Thyroid gland (tissue), 4 donors: ENCODE results near the gene HHAT.

Experiments used
- CTCF ChIP-seq, 6 experiments: fragments of 200-600 bp in 3 of 6; fragments of 450-650 bp in 3 of 6; sonication (generic) in 3 of 6; IDR thresholded peaks; one replicate each; pipeline ENCODE4 v1.5.1; 2016 to 2019; ENCODE audit warnings: antibody characterized with exemption in 6 of 6, mild to moderate bottlenecking in 2 of 6, inconsistent platforms in 1 of 6, moderate library complexity in 1 of 6
- POLR2A ChIP-seq, 2 donors: fragments of 450-650 bp; IDR thresholded peaks; one replicate each; pipeline ENCODE4 v1.6.1; 2017; ENCODE audit warnings: antibody characterized with exemption in 2 of 2, mild to moderate bottlenecking in 2 of 2, moderate library complexity in 1 of 2

- no peak for TF ChIP-seq CTCF (IDR thresholded peaks at IDR 0.05)
- TF ChIP-seq POLR2A (IDR thresholded peaks at IDR 0.05) = no peak
These were observed 239.9 kb downstream of the HHAT start for GRCh38 chr1:210568631-210569030.
